OCI-LY7 (cell line): ENCODE measurements around the gene CRYZL1. TPM values are rescaled to one million over a fixed set of nuclear protein-coding genes. Genes with fewer than 3 reads are reported as not detected.

ENCODE experiments used
- BruUV-seq: library from RNA; stranded (reverse); fragments of 400-500 nt; replicated peaks from 2 replicates; lab custom pipeline; 2021; lab: Mats Ljungman, UMichigan
- CTCF ChIA-PET: fragments of 300-600 bp; sonication (Branson Sonifier 250); formaldehyde crosslinking; loops from one replicate; lab custom pipeline; 2022; ENCODE audit warnings: antibody characterized with exemption; ENCODE audit not compliant: unreplicated experiment; lab: Charles Lee
- POLR2A ChIA-PET: fragments of 300-600 bp; sonication (Branson Sonifier 250); formaldehyde crosslinking; loops from one replicate; lab custom pipeline; 2022; ENCODE audit warnings: antibody characterized with exemption; lab: Charles Lee
- DNase-seq: peaks from one replicate; pipeline ENCODE4 v3.0.0-alpha.2; 2015; ENCODE audit warnings: low spot score
- H2AFZ ChIP-seq: fragments of 200-600 bp; sonication (generic), shearing (Covaris generic); 2 replicates; pipeline ENCODE4 v1.6.1; 2014; ENCODE audit warnings: mild to moderate bottlenecking, antibody characterized with exemption, low read length, moderate library complexity
- H3K27ac ChIP-seq: fragments of 200-600 bp; sonication (generic); 2 replicates; pipeline ENCODE4 v1.5.1; 2014; ENCODE audit warnings: mixed run types, low read depth, mild to moderate bottlenecking, moderate library complexity, low read length, inconsistent platforms; ENCODE audit not compliant: poor library complexity, severe bottlenecking
- H3K36me3 ChIP-seq: fragments of 200-600 bp; sonication (generic); 2 replicates; pipeline ENCODE4 v1.6.1; 2014; ENCODE audit warnings: mild to moderate bottlenecking, antibody characterized with exemption, low read length, moderate library complexity, mixed read lengths; ENCODE audit not compliant: insufficient read depth
- H3K4me1 ChIP-seq: fragments of 200-600 bp; sonication (generic); 2 replicates; pipeline ENCODE4 v1.5.1; 2014; ENCODE audit warnings: mild to moderate bottlenecking, low read length; ENCODE audit not compliant: insufficient read depth, poor library complexity, severe bottlenecking
- H3K4me2 ChIP-seq: fragments of 200-600 bp; sonication (generic); 2 replicates; pipeline ENCODE4 v1.6.1; 2014; ENCODE audit warnings: mild to moderate bottlenecking, low read length
- H3K4me3 ChIP-seq: fragments of 200-600 bp; sonication (generic); 2 replicates; pipeline ENCODE4 v1.5.1; 2014; ENCODE audit warnings: mild to moderate bottlenecking, low read depth, low read length; ENCODE audit not compliant: poor library complexity, severe bottlenecking
- H3K79me2 ChIP-seq: fragments of 200-600 bp; sonication (generic); 2 replicates; pipeline ENCODE4 v1.6.1; 2016; ENCODE audit warnings: low read depth, mild to moderate bottlenecking, low read length, moderate library complexity, mixed read lengths; ENCODE audit not compliant: insufficient read depth
- H3K9me2 ChIP-seq: fragments of 200-600 bp; sonication (generic); 2 replicates; pipeline ENCODE4 v1.6.1; 2016; ENCODE audit warnings: mild to moderate bottlenecking, low read length, mixed read lengths; ENCODE audit not compliant: insufficient read depth
- H3K9me3 ChIP-seq: fragments of 200-600 bp; sonication (generic); 2 replicates; pipeline ENCODE4 v1.6.1; 2014; ENCODE audit warnings: mild to moderate bottlenecking, mixed run types, low read length, mixed read lengths
- H4K20me1 ChIP-seq: fragments of 200-600 bp; sonication (generic); 2 replicates; pipeline ENCODE4 v1.6.1; 2014; ENCODE audit warnings: mild to moderate bottlenecking, antibody characterized with exemption, low read length, moderate library complexity, mixed read lengths; ENCODE audit not compliant: insufficient read depth
- EZH2phosphoT487 ChIP-seq: fragments of 200-600 bp; sonication (generic); IDR thresholded peaks from 2 replicates; pipeline ENCODE4 v1.6.1; 2018; ENCODE audit warnings: low read depth, borderline replicate concordance, mild to moderate bottlenecking, mixed run types, antibody characterized with exemption, low read length, moderate library complexity, mixed read lengths
- intact Hi-C: fragments of 100-400 bp; cut with micrococcal nuclease; formaldehyde crosslinking; loops from one replicate; pipeline ENCODE4 v1.10.0; 2022; ENCODE audit not compliant: unreplicated experiment
- total RNA-seq, 2 experiments: library from RNA; depleted of rRNA in 1 of 2; stranded (reverse); fragments of >200 nt in 1 of 2; shearing (Covaris generic) in 1 of 2; gene quantifications; 2 replicates each; pipeline ENCODE4 v1.2.3, GENCODE V29; 2014 to 2022
- TF ChIP-seq, protein P1 (sequence below): fragments of 200-600 bp; sonication (generic); conservative IDR thresholded peaks from 2 replicates; pipeline ENCODE4 v1.5.1; 2014; ENCODE audit warnings: mild to moderate bottlenecking, antibody characterized with exemption, low read length, moderate library complexity, mixed read lengths

CRYZL1 gene
- total RNA-seq, 2 experiments from 2014 or later, result 26.4 to 37.9 TPM

DNA sequence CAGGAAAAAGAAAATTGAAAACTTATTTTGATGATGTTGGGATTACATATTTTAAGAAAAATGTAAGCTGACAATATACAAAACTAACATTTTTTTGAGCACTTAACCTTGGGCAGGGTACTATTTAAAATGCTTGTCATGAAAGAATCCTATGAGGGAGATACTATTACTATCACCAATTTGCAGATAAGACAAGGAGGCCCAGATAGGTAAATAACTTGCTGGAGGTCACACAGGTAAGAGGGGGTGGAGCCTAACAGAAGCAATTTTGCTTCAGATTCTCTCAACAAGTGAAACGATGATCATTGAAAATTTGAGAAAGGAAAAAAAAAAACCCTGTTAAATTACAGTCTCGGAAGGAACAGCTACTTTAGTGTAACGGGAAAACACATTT lies 100.8 kb downstream of the CRYZL1 start:
- no TSS peak for BruUV-seq
- DNase-seq, result peak; percentile 7
- H3K27ac ChIP-seq, result peak overlapping the region; percentile 95
- H3K9me2 ChIP-seq, result no peaks in the 10 kb centered on the region
- no peak overlapping the region for H2AFZ ChIP-seq
- H3K79me2 ChIP-seq, result peaks cover 86% of the 10 kb centered on the region
- POLR2A ChIA-PET, result interaction anchor here (0.7 to 1.2 kb wide), 2 partner anchors 61 to 100 kb away, joined by 3 to 4 read pairs; partner anchors contain the start of gene TMEM50B
- CTCF ChIA-PET, result no interaction called here
- H3K4me2 ChIP-seq, result peak overlapping the region; percentile 79
- H4K20me1 ChIP-seq, result peaks cover 23% of the 10 kb centered on the region
- TF ChIP-seq EZH2phosphoT487, result no peak
- peaks cover 73% of the 10 kb centered on the region for H3K36me3 ChIP-seq
- H3K4me1 ChIP-seq, result peaks cover 22% of the 10 kb centered on the region
- intact Hi-C loops, result loop anchor here (5.0 kb wide), 3 partner anchors 48 to 928 kb away; partner anchors contain the start of genes CFAP298 and DNAJC28
- H3K9me3 ChIP-seq, result peaks cover 5% of the 10 kb centered on the region; the same call in 1 of the 2 replicates
- H3K4me3 ChIP-seq, result peak overlapping the region; percentile 99

GRCh38 chr21:33539616-33540015 lies 101.9 kb downstream of the CRYZL1 start:
- Histone ChIP-seq H3K9me2 (no peaks in the 10 kb centered on the region), H2AFZ (no peak overlapping the region), H3K9me3 (peaks cover 5% of the 10 kb centered on the region; the same call in 1 of the 2 replicates), H3K4me1 (peaks cover 14% of the 10 kb centered on the region), H3K79me2 (peaks cover 83% of the 10 kb centered on the region), H3K4me3 (peak overlapping the region; percentile 99), H3K36me3 (peaks cover 75% of the 10 kb centered on the region), H3K27ac (no peak overlapping the region), H3K4me2 (peak overlapping the region; percentile 79), H4K20me1 (peaks cover 12% of the 10 kb centered on the region)
- TF ChIP-seq EZH2phosphoT487, result no peak
- TF ChIP-seq, protein P1, sequence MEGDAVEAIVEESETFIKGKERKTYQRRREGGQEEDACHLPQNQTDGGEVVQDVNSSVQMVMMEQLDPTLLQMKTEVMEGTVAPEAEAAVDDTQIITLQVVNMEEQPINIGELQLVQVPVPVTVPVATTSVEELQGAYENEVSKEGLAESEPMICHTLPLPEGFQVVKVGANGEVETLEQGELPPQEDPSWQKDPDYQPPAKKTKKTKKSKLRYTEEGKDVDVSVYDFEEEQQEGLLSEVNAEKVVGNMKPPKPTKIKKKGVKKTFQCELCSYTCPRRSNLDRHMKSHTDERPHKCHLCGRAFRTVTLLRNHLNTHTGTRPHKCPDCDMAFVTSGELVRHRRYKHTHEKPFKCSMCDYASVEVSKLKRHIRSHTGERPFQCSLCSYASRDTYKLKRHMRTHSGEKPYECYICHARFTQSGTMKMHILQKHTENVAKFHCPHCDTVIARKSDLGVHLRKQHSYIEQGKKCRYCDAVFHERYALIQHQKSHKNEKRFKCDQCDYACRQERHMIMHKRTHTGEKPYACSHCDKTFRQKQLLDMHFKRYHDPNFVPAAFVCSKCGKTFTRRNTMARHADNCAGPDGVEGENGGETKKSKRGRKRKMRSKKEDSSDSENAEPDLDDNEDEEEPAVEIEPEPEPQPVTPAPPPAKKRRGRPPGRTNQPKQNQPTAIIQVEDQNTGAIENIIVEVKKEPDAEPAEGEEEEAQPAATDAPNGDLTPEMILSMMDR, result no peak
- no peak for DNase-seq
- ChIA-PET CTCF (no interaction called here), POLR2A (interaction anchor here (0.7 kb wide), 1 partner anchor 104 kb away, joined by 3 read pairs; no protein-coding TSS in a partner anchor)
- intact Hi-C loops, result loop anchor here (5.0 kb wide), 3 partner anchors 47 to 927 kb away; partner anchors contain the start of genes CFAP298 and DNAJC28
- BruUV-seq, result no TSS peak

Other genes starting within 250 kb of the CRYZL1 start
- 61.0 and 86.9 TPM in 2 replicates for gene IFNGR2, start 238.3 kb downstream of the CRYZL1 start, total RNA-seq (2014; rRNA removed; shearing (Covaris generic))
- gene IFNGR2, start 238.3 kb downstream of the CRYZL1 start, total RNA-seq (2022), result 70.2 and 83.5 TPM in 2 replicates
- gene TMEM50B, start 161.8 kb downstream of the CRYZL1 start, total RNA-seq (2014; rRNA removed; shearing (Covaris generic)), result 18.9 and 30.3 TPM in 2 replicates
- gene TMEM50B, start 161.8 kb downstream of the CRYZL1 start, total RNA-seq (2022), result 24.4 and 25.0 TPM in 2 replicates
- gene DNAJC28, start 150.0 kb downstream of the CRYZL1 start, total RNA-seq (2014; rRNA removed; shearing (Covaris generic)), result 0.44 and 1.3 TPM in 2 replicates
- gene DNAJC28, start 150.0 kb downstream of the CRYZL1 start, total RNA-seq (2022), result 0.95 and 1.1 TPM in 2 replicates
- 104 and 112 TPM in 2 replicates for gene GART, start 99.6 kb downstream of the CRYZL1 start, total RNA-seq (2014; rRNA removed; shearing (Covaris generic))
- gene GART, start 99.6 kb downstream of the CRYZL1 start, total RNA-seq (2022), result 179 and 198 TPM in 2 replicates
- 243 and 335 TPM in 2 replicates for gene SON, start 98.7 kb downstream of the CRYZL1 start, total RNA-seq (2014; rRNA removed; shearing (Covaris generic))
- gene SON, start 98.7 kb downstream of the CRYZL1 start, total RNA-seq (2022), result 337 and 352 TPM in 2 replicates
- 35.8 and 48.4 TPM in 2 replicates for gene DONSON, start 53.1 kb downstream of the CRYZL1 start, total RNA-seq (2014; rRNA removed; shearing (Covaris generic))
- gene DONSON, start 53.1 kb downstream of the CRYZL1 start, total RNA-seq (2022), result 41.3 and 53.4 TPM in 2 replicates
- gene ITSN1, start 760 bp upstream of the CRYZL1 start, total RNA-seq (2014; rRNA removed; shearing (Covaris generic)), result 0.60 and 5.4 TPM in 2 replicates
- gene ITSN1, start 760 bp upstream of the CRYZL1 start, total RNA-seq (2022), result 4.8 and 5.9 TPM in 2 replicates